Ascending aorta (tissue), 2 donors: ENCODE measurements around the gene POLR1A. TPM values are rescaled to one million over a fixed set of nuclear protein-coding genes. Genes with fewer than 3 reads are reported as not detected.
A peak's percentile ranks its signal among the peaks of the same experiment; 100 is the strongest.

Experiments
- DNase-seq, 2 donors: peaks; one replicate each; pipeline ENCODE4 v3.0.0-alpha.2; 2019; ENCODE audit warnings: low spot score in 2 of 2
- H3K27ac ChIP-seq, 2 donors: fragments of 200-600 bp; sonication (generic); one replicate each; pipeline ENCODE4 v1.5.1; 2016 to 2017; ENCODE audit warnings: mild to moderate bottlenecking in 1 of 2
- H3K27me3 ChIP-seq: fragments of 200-600 bp; sonication (generic); one replicate; pipeline ENCODE4 v1.5.1; 2017
- H3K36me3 ChIP-seq, 2 donors: fragments of 200-600 bp; sonication (generic); one replicate each; pipeline ENCODE4 v1.5.1; 2016
- H3K4me1 ChIP-seq, 2 donors: fragments of 200-600 bp; sonication (generic); one replicate each; pipeline ENCODE4 v1.5.1; 2016 to 2017; ENCODE audit warnings: mild to moderate bottlenecking in 1 of 2
- H3K4me3 ChIP-seq, 2 donors: fragments of 200-600 bp; sonication (generic); one replicate each; pipeline ENCODE4 v1.5.1; 2016 to 2017; ENCODE audit warnings: mild to moderate bottlenecking in 1 of 2
- H3K9me3 ChIP-seq, 2 donors: fragments of 200-600 bp; sonication (generic); one replicate each; pipeline ENCODE4 v1.5.1; 2016
- intact Hi-C: fragments of 100-400 bp; cut with DNase I; formaldehyde crosslinking; loops from one replicate; pipeline ENCODE4 v1.15.1; 2023
- total RNA-seq: library from RNA; depleted of rRNA; stranded (reverse); fragments of >200 nt; gene quantifications from one replicate; pipeline ENCODE4 v1.1.0, GENCODE V29; 2016
- TF ChIP-seq, protein P1 (sequence below), 3 experiments: fragments of 200-600 bp in 2 of 3; fragments of 450-650 bp in 1 of 3; sonication (generic) in 2 of 3; IDR thresholded peaks; one replicate each; pipeline ENCODE4 v1.5.1; 2016 to 2019; ENCODE audit warnings: antibody characterized with exemption in 3 of 3, mild to moderate bottlenecking in 1 of 3, moderate library complexity in 1 of 3

Gene POLR1A
- total RNA-seq, 1 donor from 2014 or later, result 8.0 TPM

DNA sequence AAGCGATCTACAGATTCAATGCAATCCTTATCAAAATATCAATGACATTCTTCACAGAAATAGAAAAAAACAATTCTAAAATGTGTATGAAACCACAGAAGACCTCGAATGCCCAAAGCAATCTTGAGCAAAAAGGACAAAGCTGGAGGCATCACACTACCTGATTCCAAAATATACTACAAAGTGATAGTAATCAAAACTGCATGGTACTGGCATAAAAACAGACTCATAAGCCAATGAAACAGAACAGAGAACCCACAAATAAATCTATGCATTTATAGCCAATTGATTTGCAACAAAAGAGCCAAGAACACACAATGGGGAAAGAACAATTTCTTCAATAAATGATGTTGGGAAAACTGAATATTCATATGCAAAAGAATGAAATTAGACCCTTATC is 99.2 kb downstream of the POLR1A start:
- no peaks in the 10 kb centered on the region for H3K36me3 ChIP-seq
- TF ChIP-seq, protein P1, sequence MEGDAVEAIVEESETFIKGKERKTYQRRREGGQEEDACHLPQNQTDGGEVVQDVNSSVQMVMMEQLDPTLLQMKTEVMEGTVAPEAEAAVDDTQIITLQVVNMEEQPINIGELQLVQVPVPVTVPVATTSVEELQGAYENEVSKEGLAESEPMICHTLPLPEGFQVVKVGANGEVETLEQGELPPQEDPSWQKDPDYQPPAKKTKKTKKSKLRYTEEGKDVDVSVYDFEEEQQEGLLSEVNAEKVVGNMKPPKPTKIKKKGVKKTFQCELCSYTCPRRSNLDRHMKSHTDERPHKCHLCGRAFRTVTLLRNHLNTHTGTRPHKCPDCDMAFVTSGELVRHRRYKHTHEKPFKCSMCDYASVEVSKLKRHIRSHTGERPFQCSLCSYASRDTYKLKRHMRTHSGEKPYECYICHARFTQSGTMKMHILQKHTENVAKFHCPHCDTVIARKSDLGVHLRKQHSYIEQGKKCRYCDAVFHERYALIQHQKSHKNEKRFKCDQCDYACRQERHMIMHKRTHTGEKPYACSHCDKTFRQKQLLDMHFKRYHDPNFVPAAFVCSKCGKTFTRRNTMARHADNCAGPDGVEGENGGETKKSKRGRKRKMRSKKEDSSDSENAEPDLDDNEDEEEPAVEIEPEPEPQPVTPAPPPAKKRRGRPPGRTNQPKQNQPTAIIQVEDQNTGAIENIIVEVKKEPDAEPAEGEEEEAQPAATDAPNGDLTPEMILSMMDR (IDR thresholded peaks at IDR 0.05), result no peak
- no peak overlapping the region for H3K4me3 ChIP-seq
- intact Hi-C loops, result no loop called here
- H3K4me1 ChIP-seq, result peaks cover 0 to 1% of the 10 kb centered on the region in 2 donors
- no peak overlapping the region for H3K27ac ChIP-seq
- no peaks in the 10 kb centered on the region for H3K27me3 ChIP-seq
- H3K9me3 ChIP-seq, result peaks cover 0 to 6% of the 10 kb centered on the region in 2 donors
- DNase-seq, result no peak

DNA sequence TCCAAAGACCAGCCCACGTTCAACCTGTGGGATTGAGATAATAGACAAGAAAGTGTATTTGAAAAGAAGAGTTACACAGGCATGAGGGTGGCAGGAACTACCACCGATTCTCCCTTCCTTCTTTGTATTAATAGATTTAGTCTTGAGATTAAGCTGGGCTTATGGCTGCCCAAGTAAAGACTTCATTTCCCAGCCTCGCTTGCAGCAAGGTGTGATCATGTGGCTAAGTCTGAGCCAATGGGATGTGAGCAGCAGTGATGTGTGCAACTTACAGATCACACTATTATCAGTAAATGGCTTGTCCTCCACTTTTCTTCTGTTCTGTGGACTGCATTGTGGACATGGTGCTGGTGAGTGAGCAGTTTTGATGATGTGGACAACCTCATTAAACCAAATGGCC is 101.7 kb downstream of the POLR1A start:
- H3K27me3 ChIP-seq, result no peaks in the 10 kb centered on the region

DNA sequence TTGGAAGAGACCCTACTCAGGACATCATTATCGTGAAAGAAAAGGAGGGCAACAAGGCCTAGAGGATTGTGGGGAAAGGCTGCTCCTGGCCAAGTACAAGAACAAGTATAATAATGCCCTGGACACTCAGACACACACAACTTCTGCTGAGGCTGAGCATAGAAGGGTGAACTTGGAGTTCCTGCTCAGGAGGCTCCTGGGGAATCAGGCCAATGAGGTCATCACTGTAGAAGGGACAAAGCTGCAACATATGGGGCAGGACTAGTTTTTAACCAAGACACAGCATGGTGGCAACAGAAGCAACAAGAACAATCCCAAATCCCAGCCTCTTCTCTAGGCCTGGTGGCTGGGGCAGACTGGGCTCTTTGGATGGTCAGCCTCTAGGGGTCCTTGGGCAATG is 102.6 kb downstream of the POLR1A start:
- Histone ChIP-seq H3K27me3 (no peaks in the 10 kb centered on the region), H3K4me1 (peaks cover 22 to 33% of the 10 kb centered on the region in 2 donors), H3K9me3 (peaks cover 0 to 6% of the 10 kb centered on the region in 2 donors), H3K27ac (no peak overlapping the region), H3K36me3 (no peaks in the 10 kb centered on the region), H3K4me3 (no peak overlapping the region)
- intact Hi-C loops, result no loop called here
- DNase-seq, result no peak
- TF ChIP-seq, protein P1 (IDR thresholded peaks at IDR 0.05), result no peak

More for the DNA sequence above, 101.7 kb downstream of the POLR1A start:
- H3K36me3 ChIP-seq, result no peaks in the 10 kb centered on the region
- DNase-seq, result no peak
- H3K9me3 ChIP-seq, result peaks cover 0 to 6% of the 10 kb centered on the region in 2 donors
- no peak overlapping the region for H3K4me3 ChIP-seq
- peaks cover 17 to 24% of the 10 kb centered on the region in 2 donors for H3K4me1 ChIP-seq
- H3K27ac ChIP-seq, result no peak overlapping the region
- TF ChIP-seq, protein P1 (IDR thresholded peaks at IDR 0.05), result no peak
- intact Hi-C loops, result no loop called here

DNA sequence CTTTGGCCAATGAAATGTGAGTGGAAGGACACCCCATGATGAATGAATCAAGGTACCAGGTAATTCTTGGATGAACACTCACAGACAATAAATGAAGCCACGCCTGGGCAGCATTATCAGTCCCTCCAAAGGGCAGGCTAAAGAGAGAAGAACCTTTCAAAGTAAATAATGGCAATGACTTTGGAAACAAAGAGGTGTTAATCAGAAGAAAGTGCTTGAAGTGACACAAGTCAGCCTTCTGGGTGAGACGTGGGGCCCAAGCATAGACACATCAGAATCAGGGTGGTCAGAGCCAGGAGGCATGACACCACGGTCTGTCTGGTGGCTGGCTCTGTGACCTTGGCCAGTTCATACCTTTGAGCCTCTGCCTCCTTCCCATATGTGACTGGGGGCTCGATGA is 103.3 kb downstream of the POLR1A start:
- no peaks in the 10 kb centered on the region for H3K27me3 ChIP-seq
- no peak overlapping the region for H3K27ac ChIP-seq
- peaks cover 0 to 6% of the 10 kb centered on the region in 2 donors for H3K9me3 ChIP-seq
- H3K4me3 ChIP-seq, result no peak overlapping the region
- H3K36me3 ChIP-seq, result no peaks in the 10 kb centered on the region
- DNase-seq, result peak in 1 of 2 donors; percentile 24
- intact Hi-C loops, result no loop called here
- TF ChIP-seq, protein P1 (IDR thresholded peaks at IDR 0.05), result no peak
- H3K4me1 ChIP-seq, result peaks cover 27 to 40% of the 10 kb centered on the region in 2 donors

DNA sequence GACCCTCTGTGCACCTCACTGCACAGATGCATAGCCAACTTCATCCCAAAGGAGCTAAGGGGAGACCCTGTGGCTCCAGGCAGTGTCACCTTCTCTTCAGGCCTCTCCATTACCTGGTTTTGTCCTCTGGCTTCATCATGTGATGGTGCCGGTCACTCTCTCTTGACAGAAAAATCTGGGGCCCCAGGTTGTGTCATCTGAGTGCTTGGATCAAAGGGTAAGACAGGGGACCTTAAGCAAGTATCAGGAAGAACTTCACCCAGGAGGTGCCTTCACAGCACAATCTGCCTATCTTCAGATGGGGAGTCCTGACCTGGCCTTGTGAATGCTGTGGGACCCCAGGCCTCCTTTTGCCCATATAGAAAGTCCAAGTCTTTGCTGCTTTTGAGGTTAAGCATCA is 104.4 kb downstream of the POLR1A start:
- peak in 1 of 2 donors; percentile 48 for DNase-seq
- Histone ChIP-seq H3K27ac (peak overlapping the region; percentile 92 to 95), H3K27me3 (no peaks in the 10 kb centered on the region), H3K36me3 (no peaks in the 10 kb centered on the region), H3K9me3 (peaks cover 0 to 3% of the 10 kb centered on the region in 2 donors), H3K4me1 (peaks cover 32 to 50% of the 10 kb centered on the region in 2 donors), H3K4me3 (no peak overlapping the region)
- intact Hi-C loops, result no loop called here
- TF ChIP-seq, protein P1 (IDR thresholded peaks at IDR 0.05), result no peak

DNA sequence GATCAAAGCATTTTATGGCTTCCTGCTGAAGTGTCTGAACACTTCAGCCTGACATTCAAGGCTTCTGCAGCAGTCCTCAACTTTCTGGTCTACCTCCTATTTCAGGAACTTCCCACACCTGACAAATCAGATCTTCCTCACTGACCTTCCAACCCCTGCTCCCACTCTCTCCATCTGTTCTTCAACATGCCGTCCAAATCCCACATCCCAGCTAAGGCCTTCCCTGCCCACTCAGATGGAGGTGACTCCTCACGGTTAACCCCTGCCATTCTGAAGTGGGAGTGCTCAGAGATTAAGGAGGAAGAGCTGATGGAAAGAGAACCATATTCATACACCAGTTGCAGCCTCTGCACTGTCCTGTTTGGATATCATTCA is 104.8 kb downstream of the POLR1A start:
- TF ChIP-seq, protein P1 (IDR thresholded peaks at IDR 0.05), result no peak
- Histone ChIP-seq H3K4me3 (no peak overlapping the region), H3K4me1 (peaks cover 32 to 54% of the 10 kb centered on the region in 2 donors), H3K27me3 (no peaks in the 10 kb centered on the region), H3K27ac (peak overlapping the region; percentile 92 to 95), H3K9me3 (no peaks in the 10 kb centered on the region), H3K36me3 (no peaks in the 10 kb centered on the region)
- intact Hi-C loops, result no loop called here
- DNase-seq, result peak in 1 of 2 donors; percentile 53
